HG02642 (cell line): Measurements from ENCODE around the gene RNF166.

Experiments used
- ATAC-seq: cut with Tn5 transposase; IDR thresholded peaks from one replicate; pipeline ENCODE4 v1.9.1; 2021; ENCODE audit warnings: mild to moderate bottlenecking; ENCODE audit not compliant: unreplicated experiment, poor library complexity

Gene RNF166

GRCh38 chr16:88695753-88696152 lies 10.5 kb downstream of the RNF166 start:
- no peak for ATAC-seq

GRCh38 chr16:88695218-88695617 lies 11.0 kb downstream of the RNF166 start:
- no peak for ATAC-seq

GRCh38 chr16:88694221-88695087 lies 11.8 kb downstream of the RNF166 start:
- no peak for ATAC-seq

GRCh38 chr16:88693420-88694177 lies 12.6 kb downstream of the RNF166 start:
- ATAC-seq = no peak

- ATAC-seq = no peak
Measured at GRCh38 chr16:88692861-88693260, 13.3 kb downstream of the RNF166 start.

GRCh38 chr16:88691924-88692560 lies 14.2 kb downstream of the RNF166 start:
- no peak for ATAC-seq

GRCh38 chr16:88691129-88691813 lies 14.9 kb downstream of the RNF166 start:
- no peak for ATAC-seq

- ATAC-seq = no peak
Measured at GRCh38 chr16:88690341-88691128, 15.7 kb downstream of the RNF166 start.

- no peak for ATAC-seq
Measured at GRCh38 chr16:88688013-88688778, 18.0 kb downstream of the RNF166 start.

- ATAC-seq = no peak
Measured at GRCh38 chr16:88687676-88688012, 18.6 kb downstream of the RNF166 start.

- no peak for ATAC-seq
Measured at GRCh38 chr16:88687254-88687576, 19.0 kb downstream of the RNF166 start.

GRCh38 chr16:88686439-88687253 lies 19.6 kb downstream of the RNF166 start, which contains the start of gene SNAI3:
Gene SNAI3 (minus strand): TSS chr16:88686507. CDS start chr16:88686406, 101 bp downstream.
- peak; percentile 72 for ATAC-seq

GRCh38 chr16:88686062-88686438 lies 20.2 kb downstream of the RNF166 start:
- peak; percentile 10 for ATAC-seq

GRCh38 chr16:88685156-88686061 lies 20.8 kb downstream of the RNF166 start:
- no peak for ATAC-seq

- no peak for ATAC-seq
Measured at GRCh38 chr16:88684569-88685155, 21.5 kb downstream of the RNF166 start.

GRCh38 chr16:88681709-88682451 lies 24.3 kb downstream of the RNF166 start:
- peak; percentile 59 for ATAC-seq
